ENCODE measurements around the gene CPED1.

DNA sequence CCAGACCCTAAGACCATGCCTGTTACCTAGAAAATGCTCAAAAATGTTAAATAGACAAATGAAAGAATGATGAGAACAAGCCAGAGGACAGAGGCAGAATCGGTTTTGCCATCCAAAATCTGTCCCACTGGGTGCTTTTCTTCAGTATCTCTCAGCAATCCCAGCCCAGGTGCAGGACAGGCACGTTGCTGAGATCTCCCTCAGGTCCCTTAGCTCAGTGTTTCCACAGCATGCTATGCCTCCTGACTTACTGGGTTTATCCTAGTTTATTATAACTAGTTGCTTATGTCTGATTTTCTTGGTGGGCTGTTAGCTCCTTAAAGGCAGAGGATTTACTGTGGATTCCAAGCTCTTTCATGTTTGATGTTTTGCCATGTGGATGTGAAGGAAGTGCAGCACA is 20.3 kb downstream of the CPED1 start:
- TF ChIP-seq, protein P1, sequence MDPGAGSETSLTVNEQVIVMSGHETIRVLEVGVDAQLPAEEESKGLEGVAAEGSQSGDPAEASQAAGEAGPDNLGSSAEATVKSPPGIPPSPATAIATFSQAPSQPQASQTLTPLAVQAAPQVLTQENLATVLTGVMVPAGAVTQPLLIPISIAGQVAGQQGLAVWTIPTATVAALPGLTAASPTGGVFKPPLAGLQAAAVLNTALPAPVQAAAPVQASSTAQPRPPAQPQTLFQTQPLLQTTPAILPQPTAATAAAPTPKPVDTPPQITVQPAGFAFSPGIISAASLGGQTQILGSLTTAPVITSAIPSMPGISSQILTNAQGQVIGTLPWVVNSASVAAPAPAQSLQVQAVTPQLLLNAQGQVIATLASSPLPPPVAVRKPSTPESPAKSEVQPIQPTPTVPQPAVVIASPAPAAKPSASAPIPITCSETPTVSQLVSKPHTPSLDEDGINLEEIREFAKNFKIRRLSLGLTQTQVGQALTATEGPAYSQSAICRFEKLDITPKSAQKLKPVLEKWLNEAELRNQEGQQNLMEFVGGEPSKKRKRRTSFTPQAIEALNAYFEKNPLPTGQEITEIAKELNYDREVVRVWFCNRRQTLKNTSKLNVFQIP (CRISPR knock-in tag; IDR thresholded peaks at IDR 0.05; ENCODE audit: borderline replicate concordance, low read depth): no peak
- TF ChIP-seq ZFP3 (CRISPR knock-in tag; IDR thresholded peaks at IDR 0.05) (no peak), CSDC2 (CRISPR knock-in tag; IDR thresholded peaks at IDR 0.05) (no peak), ZNF565 (CRISPR knock-in tag; conservative IDR thresholded peaks at IDR 0.05; ENCODE audit: low read depth) (no peak), TCF4 (CRISPR knock-in tag; IDR thresholded peaks at IDR 0.05; ENCODE audit: borderline replicate concordance) (no peak), GLIS3 (CRISPR knock-in tag; IDR thresholded peaks at IDR 0.05) (no peak), ESRRG (CRISPR knock-in tag; IDR thresholded peaks at IDR 0.05) (no peak), RARB (CRISPR knock-in tag; IDR thresholded peaks at IDR 0.05) (no peak), ZFP30 (CRISPR knock-in tag; IDR thresholded peaks at IDR 0.05) (no peak), ARNTL (CRISPR knock-in tag; IDR thresholded peaks at IDR 0.05; ENCODE audit: borderline replicate concordance, low read depth) (no peak), ZNF70 (CRISPR knock-in tag; IDR thresholded peaks at IDR 0.05) (no peak), PPARA (CRISPR knock-in tag; IDR thresholded peaks at IDR 0.05; ENCODE audit: borderline replicate concordance) (no peak)
- TF ChIP-seq, protein P2, sequence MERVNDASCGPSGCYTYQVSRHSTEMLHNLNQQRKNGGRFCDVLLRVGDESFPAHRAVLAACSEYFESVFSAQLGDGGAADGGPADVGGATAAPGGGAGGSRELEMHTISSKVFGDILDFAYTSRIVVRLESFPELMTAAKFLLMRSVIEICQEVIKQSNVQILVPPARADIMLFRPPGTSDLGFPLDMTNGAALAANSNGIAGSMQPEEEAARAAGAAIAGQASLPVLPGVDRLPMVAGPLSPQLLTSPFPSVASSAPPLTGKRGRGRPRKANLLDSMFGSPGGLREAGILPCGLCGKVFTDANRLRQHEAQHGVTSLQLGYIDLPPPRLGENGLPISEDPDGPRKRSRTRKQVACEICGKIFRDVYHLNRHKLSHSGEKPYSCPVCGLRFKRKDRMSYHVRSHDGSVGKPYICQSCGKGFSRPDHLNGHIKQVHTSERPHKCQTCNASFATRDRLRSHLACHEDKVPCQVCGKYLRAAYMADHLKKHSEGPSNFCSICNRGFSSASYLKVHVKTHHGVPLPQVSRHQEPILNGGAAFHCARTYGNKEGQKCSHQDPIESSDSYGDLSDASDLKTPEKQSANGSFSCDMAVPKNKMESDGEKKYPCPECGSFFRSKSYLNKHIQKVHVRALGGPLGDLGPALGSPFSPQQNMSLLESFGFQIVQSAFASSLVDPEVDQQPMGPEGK (CRISPR knock-in tag; IDR thresholded peaks at IDR 0.05; ENCODE audit: borderline replicate concordance): no peak
- TF ChIP-seq, protein P3, sequence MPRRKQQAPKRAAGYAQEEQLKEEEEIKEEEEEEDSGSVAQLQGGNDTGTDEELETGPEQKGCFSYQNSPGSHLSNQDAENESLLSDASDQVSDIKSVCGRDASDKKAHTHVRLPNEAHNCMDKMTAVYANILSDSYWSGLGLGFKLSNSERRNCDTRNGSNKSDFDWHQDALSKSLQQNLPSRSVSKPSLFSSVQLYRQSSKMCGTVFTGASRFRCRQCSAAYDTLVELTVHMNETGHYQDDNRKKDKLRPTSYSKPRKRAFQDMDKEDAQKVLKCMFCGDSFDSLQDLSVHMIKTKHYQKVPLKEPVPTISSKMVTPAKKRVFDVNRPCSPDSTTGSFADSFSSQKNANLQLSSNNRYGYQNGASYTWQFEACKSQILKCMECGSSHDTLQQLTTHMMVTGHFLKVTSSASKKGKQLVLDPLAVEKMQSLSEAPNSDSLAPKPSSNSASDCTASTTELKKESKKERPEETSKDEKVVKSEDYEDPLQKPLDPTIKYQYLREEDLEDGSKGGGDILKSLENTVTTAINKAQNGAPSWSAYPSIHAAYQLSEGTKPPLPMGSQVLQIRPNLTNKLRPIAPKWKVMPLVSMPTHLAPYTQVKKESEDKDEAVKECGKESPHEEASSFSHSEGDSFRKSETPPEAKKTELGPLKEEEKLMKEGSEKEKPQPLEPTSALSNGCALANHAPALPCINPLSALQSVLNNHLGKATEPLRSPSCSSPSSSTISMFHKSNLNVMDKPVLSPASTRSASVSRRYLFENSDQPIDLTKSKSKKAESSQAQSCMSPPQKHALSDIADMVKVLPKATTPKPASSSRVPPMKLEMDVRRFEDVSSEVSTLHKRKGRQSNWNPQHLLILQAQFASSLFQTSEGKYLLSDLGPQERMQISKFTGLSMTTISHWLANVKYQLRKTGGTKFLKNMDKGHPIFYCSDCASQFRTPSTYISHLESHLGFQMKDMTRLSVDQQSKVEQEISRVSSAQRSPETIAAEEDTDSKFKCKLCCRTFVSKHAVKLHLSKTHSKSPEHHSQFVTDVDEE (CRISPR knock-in tag; IDR thresholded peaks at IDR 0.05): no peak

Data from SK-N-SH treated with all-trans-retinoic acid at 6 μM for 48 hours (cell line).